ENCODE measurements around the gene CES2.

GRCh38 chr16:66894055-66894454 is 41.3 kb upstream of the CES2 start:
- TF ChIP-seq CTCF (IDR thresholded peaks at IDR 0.05; ENCODE audit: poor library complexity) (no peak), EZH2phosphoT487 (IDR thresholded peaks at IDR 0.05; ENCODE audit: low read depth, severe bottlenecking, unreplicated experiment) (no peak), EZH2 (IDR thresholded peaks at IDR 0.05; ENCODE audit: borderline replicate concordance) (no peak)
